GM21423 (cell line): ENCODE measurements around the gene SLCO1A2.

Experiments
- ATAC-seq: cut with Tn5 transposase; IDR thresholded peaks from one replicate; pipeline ENCODE4 v1.9.1; 2021; ENCODE audit warnings: mild to moderate bottlenecking, moderate library complexity; ENCODE audit not compliant: unreplicated experiment

Gene SLCO1A2

GRCh38 chr12:21221072-21221471, 113.6 kb downstream of the SLCO1A2 start:
- no peak for ATAC-seq

GRCh38 chr12:21220266-21220665, 114.5 kb downstream of the SLCO1A2 start:
- no peak for ATAC-seq

GRCh38 chr12:21219206-21219605, 115.5 kb downstream of the SLCO1A2 start:
- ATAC-seq: no peak
